ENCODE data around the gene PRR13. TPM values are rescaled to one million over a fixed set of nuclear protein-coding genes. Genes with fewer than 3 reads are reported as not detected.

The PRR13 gene
- total and polyA plus RNA-seq, 9 of the 15 experiments (the other 6 are each of a cell fraction or from before 2014, with no cell fraction given): 117 to 835 (median 285) TPM

DNA sequence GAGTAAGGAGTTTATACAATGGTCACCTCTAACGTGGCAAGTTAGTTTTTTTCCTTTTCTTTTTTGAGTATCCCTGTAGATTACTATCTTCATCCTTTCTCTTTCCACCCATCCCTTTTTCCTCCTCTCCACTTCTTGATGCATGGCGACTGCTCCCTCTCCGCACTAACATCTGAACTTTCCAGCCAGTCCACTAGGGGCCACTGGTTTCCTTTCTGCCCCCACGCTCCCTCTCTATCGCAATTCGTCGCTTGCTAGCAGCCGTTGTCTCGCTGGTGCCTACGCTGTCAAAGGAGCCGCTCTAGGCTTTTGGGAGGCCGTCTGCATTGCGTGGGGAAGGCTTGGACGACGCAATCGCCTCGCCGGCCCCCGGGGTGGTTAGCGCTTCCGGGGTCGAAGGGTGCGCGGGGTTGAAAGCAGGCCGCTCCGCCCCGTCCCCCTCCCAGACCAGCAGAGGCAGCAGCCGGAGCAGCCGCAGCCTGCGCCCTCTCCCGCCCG, 10.2 kb downstream of the PRR13 start, which contains the start of gene PCBP2 (continued):
- TF ChIP-seq, protein P1, sequence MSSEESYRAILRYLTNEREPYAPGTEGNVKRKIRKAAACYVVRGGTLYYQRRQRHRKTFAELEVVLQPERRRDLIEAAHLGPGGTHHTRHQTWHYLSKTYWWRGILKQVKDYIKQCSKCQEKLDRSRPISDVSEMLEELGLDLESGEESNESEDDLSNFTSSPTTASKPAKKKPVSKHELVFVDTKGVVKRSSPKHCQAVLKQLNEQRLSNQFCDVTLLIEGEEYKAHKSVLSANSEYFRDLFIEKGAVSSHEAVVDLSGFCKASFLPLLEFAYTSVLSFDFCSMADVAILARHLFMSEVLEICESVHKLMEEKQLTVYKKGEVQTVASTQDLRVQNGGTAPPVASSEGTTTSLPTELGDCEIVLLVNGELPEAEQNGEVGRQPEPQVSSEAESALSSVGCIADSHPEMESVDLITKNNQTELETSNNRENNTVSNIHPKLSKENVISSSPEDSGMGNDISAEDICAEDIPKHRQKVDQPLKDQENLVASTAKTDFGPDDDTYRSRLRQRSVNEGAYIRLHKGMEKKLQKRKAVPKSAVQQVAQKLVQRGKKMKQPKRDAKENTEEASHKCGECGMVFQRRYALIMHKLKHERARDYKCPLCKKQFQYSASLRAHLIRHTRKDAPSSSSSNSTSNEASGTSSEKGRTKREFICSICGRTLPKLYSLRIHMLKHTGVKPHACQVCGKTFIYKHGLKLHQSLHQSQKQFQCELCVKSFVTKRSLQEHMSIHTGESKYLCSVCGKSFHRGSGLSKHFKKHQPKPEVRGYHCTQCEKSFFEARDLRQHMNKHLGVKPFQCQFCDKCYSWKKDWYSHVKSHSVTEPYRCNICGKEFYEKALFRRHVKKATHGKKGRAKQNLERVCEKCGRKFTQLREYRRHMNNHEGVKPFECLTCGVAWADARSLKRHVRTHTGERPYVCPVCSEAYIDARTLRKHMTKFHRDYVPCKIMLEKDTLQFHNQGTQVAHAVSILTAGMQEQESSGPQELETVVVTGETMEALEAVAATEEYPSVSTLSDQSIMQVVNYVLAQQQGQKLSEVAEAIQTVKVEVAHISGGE (CRISPR knock-in tag; IDR thresholded peaks at IDR 0.05): peak; percentile 35 to 92 (median 84); a peak in 5 of 6 replicates
- TF ChIP-seq ETV5 (CRISPR knock-in tag; IDR thresholded peaks at IDR 0.05; ENCODE audit: low read depth): peak; percentile 20; the same call in 1 of the 2 replicates
- TF ChIP-seq, protein P2, sequence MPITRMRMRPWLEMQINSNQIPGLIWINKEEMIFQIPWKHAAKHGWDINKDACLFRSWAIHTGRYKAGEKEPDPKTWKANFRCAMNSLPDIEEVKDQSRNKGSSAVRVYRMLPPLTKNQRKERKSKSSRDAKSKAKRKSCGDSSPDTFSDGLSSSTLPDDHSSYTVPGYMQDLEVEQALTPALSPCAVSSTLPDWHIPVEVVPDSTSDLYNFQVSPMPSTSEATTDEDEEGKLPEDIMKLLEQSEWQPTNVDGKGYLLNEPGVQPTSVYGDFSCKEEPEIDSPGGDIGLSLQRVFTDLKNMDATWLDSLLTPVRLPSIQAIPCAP (CRISPR knock-in tag; IDR thresholded peaks at IDR 0.05; ENCODE audit: borderline replicate concordance): no peak
- TF ChIP-seq TRIM24 (IDR thresholded peaks at IDR 0.05): peak; percentile 40 to 42; a peak in 1 of 4 replicates
- TF ChIP-seq WHSC1 (IDR thresholded peaks at IDR 0.05; ENCODE audit: low read length): no peak
- no peak for TF ChIP-seq NELFE (IDR thresholded peaks at IDR 0.05; ENCODE audit: insufficient read depth, insufficient read length)
- TF ChIP-seq HMGN3 (IDR thresholded peaks at IDR 0.05; ENCODE audit: borderline replicate concordance, extremely low read depth, insufficient read length, low read depth, low read length): peak; percentile 94
- TF ChIP-seq, protein P3, sequence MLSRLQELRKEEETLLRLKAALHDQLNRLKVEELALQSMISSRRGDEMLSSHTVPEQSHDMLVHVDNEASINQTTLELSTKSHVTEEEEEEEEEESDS (CRISPR knock-in tag; IDR thresholded peaks at IDR 0.05): no peak
- peak; percentile 10; the same call in 1 of the 2 replicates for TF ChIP-seq ZNF197 (CRISPR knock-in tag; IDR thresholded peaks at IDR 0.05; ENCODE audit: low read depth)
- TF ChIP-seq KLF1 (tag; IDR thresholded peaks at IDR 0.05): no peak
- TF ChIP-seq RBM15 (IDR thresholded peaks at IDR 0.05; ENCODE audit: insufficient read depth, low read length): no peak
- TF ChIP-seq, protein P4, sequence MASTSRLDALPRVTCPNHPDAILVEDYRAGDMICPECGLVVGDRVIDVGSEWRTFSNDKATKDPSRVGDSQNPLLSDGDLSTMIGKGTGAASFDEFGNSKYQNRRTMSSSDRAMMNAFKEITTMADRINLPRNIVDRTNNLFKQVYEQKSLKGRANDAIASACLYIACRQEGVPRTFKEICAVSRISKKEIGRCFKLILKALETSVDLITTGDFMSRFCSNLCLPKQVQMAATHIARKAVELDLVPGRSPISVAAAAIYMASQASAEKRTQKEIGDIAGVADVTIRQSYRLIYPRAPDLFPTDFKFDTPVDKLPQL (IDR thresholded peaks at IDR 0.05; ENCODE audit: extremely low read depth, insufficient read length): peak; percentile 47
- peak; percentile 83; the same call in 1 of the 2 replicates for TF ChIP-seq HDGF (IDR thresholded peaks at IDR 0.05)
- TF ChIP-seq TFAM (CRISPR knock-in tag; conservative IDR thresholded peaks at IDR 0.05): no peak
- TF ChIP-seq HMG20A (CRISPR knock-in tag; conservative IDR thresholded peaks at IDR 0.05): no peak
- peak; percentile 83 for TF ChIP-seq ATF1 (CRISPR knock-in tag; IDR thresholded peaks at IDR 0.05)
- peak; percentile 96 for TF ChIP-seq ATF1 (tag; IDR thresholded peaks at IDR 0.05)
- no peak for TF ChIP-seq RBM34 (IDR thresholded peaks at IDR 0.05; ENCODE audit: borderline replicate concordance, insufficient read depth, low read length)
- TF ChIP-seq, protein P5, sequence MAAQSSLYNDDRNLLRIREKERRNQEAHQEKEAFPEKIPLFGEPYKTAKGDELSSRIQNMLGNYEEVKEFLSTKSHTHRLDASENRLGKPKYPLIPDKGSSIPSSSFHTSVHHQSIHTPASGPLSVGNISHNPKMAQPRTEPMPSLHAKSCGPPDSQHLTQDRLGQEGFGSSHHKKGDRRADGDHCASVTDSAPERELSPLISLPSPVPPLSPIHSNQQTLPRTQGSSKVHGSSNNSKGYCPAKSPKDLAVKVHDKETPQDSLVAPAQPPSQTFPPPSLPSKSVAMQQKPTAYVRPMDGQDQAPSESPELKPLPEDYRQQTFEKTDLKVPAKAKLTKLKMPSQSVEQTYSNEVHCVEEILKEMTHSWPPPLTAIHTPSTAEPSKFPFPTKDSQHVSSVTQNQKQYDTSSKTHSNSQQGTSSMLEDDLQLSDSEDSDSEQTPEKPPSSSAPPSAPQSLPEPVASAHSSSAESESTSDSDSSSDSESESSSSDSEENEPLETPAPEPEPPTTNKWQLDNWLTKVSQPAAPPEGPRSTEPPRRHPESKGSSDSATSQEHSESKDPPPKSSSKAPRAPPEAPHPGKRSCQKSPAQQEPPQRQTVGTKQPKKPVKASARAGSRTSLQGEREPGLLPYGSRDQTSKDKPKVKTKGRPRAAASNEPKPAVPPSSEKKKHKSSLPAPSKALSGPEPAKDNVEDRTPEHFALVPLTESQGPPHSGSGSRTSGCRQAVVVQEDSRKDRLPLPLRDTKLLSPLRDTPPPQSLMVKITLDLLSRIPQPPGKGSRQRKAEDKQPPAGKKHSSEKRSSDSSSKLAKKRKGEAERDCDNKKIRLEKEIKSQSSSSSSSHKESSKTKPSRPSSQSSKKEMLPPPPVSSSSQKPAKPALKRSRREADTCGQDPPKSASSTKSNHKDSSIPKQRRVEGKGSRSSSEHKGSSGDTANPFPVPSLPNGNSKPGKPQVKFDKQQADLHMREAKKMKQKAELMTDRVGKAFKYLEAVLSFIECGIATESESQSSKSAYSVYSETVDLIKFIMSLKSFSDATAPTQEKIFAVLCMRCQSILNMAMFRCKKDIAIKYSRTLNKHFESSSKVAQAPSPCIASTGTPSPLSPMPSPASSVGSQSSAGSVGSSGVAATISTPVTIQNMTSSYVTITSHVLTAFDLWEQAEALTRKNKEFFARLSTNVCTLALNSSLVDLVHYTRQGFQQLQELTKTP (IDR thresholded peaks at IDR 0.05; ENCODE audit: low read depth in 1 of 2, partially characterized antibody in 2 of 2): peak in 1 of 2 experiments; percentile 55

Measured in K562 (cell line).